Fibroblast of lung (primary cell): ENCODE data around the gene PDE11A. TPM values are rescaled to one million over a fixed set of nuclear protein-coding genes. Genes with fewer than 3 reads are reported as not detected.
A peak's percentile ranks its signal among the peaks of the same experiment; 100 is the strongest.

Experiments
- DNase-seq, 2 donors: peaks; one replicate each; pipeline versions ENCODE4 v3.0.0 to v3.0.0-alpha.2; 2010; ENCODE audit warnings: low read depth in 2 of 2
- H2AFZ ChIP-seq: 2 replicates; pipeline ENCODE4 v1.5.1; 2012; ENCODE audit warnings: low read length, control low read depth, inconsistent platforms
- H3K27ac ChIP-seq: 2 replicates; pipeline ENCODE4 v1.5.1; 2011; ENCODE audit warnings: low read length, control low read depth; ENCODE audit not compliant: insufficient read depth
- H3K27me3 ChIP-seq: 2 replicates; pipeline ENCODE4 v1.5.1; 2011; ENCODE audit warnings: mild to moderate bottlenecking, low read length; ENCODE audit not compliant: control insufficient read depth, insufficient read depth
- H3K36me3 ChIP-seq: 2 replicates; pipeline ENCODE4 v1.5.1; 2011; ENCODE audit warnings: low read length; ENCODE audit not compliant: control insufficient read depth, insufficient read depth
- H3K4me1 ChIP-seq: 2 replicates; pipeline ENCODE4 v1.5.1; 2011; ENCODE audit warnings: low read length; ENCODE audit not compliant: control insufficient read depth, insufficient read depth; ENCODE audit errors: extremely low read depth
- H3K4me2 ChIP-seq: 2 replicates; pipeline ENCODE4 v1.5.1; 2011; ENCODE audit warnings: low read length, control low read depth; ENCODE audit not compliant: insufficient read depth; ENCODE audit errors: extremely low read depth
- H3K4me3 ChIP-seq, 4 experiments: fragments of 200-600 bp in 1 of 4; sonication (generic) in 1 of 4; replicated peaks in 1 of 4; 2 replicates each; pipeline ENCODE4 v1.5.1; 2011 to 2016; ENCODE audit warnings: low read length in 4 of 4, low read depth in 3 of 4, mild to moderate bottlenecking in 3 of 4, control low read depth in 2 of 4, inconsistent platforms in 1 of 4, mixed read lengths in 1 of 4; ENCODE audit not compliant: insufficient read depth in 1 of 4; ENCODE audit errors: control extremely low read depth in 1 of 4
- H3K79me2 ChIP-seq: 2 replicates; pipeline ENCODE4 v1.5.1; 2012; ENCODE audit warnings: mild to moderate bottlenecking, low read length, inconsistent platforms; ENCODE audit not compliant: control insufficient read depth, insufficient read depth
- H3K9ac ChIP-seq: 2 replicates; pipeline ENCODE4 v1.5.1; 2011; ENCODE audit warnings: mild to moderate bottlenecking, low read length, control low read depth; ENCODE audit not compliant: insufficient read depth
- H3K9me3 ChIP-seq: 2 replicates; pipeline ENCODE4 v1.5.1; 2012; ENCODE audit warnings: low read depth, low read length; ENCODE audit not compliant: control insufficient read depth, insufficient read depth
- H4K20me1 ChIP-seq: 2 replicates; pipeline ENCODE4 v1.5.1; 2011; ENCODE audit warnings: low read length; ENCODE audit not compliant: control insufficient read depth, insufficient read depth; ENCODE audit errors: extremely low read depth
- CTCF ChIP-seq, 2 donors: IDR thresholded peaks in 1 of 2; conservative IDR thresholded peaks in 1 of 2; 1 replicate in 1 of 2; 2 replicates in 1 of 2; pipeline ENCODE4 v1.5.1; 2011 to 2012; ENCODE audit warnings: low read length in 2 of 2, control low read depth in 1 of 2, inconsistent platforms in 1 of 2, low read depth in 1 of 2, mild to moderate bottlenecking in 1 of 2
- EZH2 ChIP-seq: IDR thresholded peaks from 2 replicates; pipeline ENCODE4 v1.5.1; 2012; ENCODE audit warnings: low read length, control low read depth, mild to moderate bottlenecking; ENCODE audit errors: missing control alignments
- polyA plus RNA-seq, 2 donors: library from polyadenylated mRNA; depleted of rRNA in 1 of 2; stranded (reverse) in 1 of 2; unstranded in 1 of 2; fragments of >200 nt; gene quantifications; 2 replicates each; pipeline ENCODE4 v1.2.1, GENCODE V29; 2011 to 2012; ENCODE audit warnings: missing spikeins in 1 of 2
- total RNA-seq: library from RNA; depleted of rRNA; stranded (reverse); fragments of >200 nt; gene quantifications from 2 replicates; pipeline ENCODE4 v1.2.1, GENCODE V29; 2014

PDE11A gene
- total and polyA plus RNA-seq, 2 donors (not counting 1 experiment from before 2014, with no cell fraction given): 0.03 to 0.33 TPM

- no peak overlapping the region for H3K4me2 ChIP-seq
- H3K9ac ChIP-seq: no peak overlapping the region
These were observed 89.3 kb downstream of the PDE11A start for GRCh38 chr2:177983183-177983788.

GRCh38 chr2:177972782-177973181 lies 99.8 kb downstream of the PDE11A start:
- H4K20me1 ChIP-seq: no peaks in the 10 kb centered on the region
- no peaks in the 10 kb centered on the region for H3K9me3 ChIP-seq
- H3K27ac ChIP-seq: no peak overlapping the region
- no peak for TF ChIP-seq EZH2
- no peak for TF ChIP-seq CTCF (conservative IDR thresholded peaks at IDR 0.05 in 1 of 2, IDR thresholded peaks at IDR 0.05 in 1 of 2; ENCODE audit: low read depth in 1 of 2, low read length in 2 of 2)
- no peak overlapping the region for H3K4me3 ChIP-seq
- H3K36me3 ChIP-seq: no peaks in the 10 kb centered on the region
- no peak for DNase-seq
- H3K4me1 ChIP-seq: no peaks in the 10 kb centered on the region
- no peaks in the 10 kb centered on the region for H3K27me3 ChIP-seq
- H3K9ac ChIP-seq: no peak overlapping the region
- H2AFZ ChIP-seq: no peak overlapping the region
- H3K79me2 ChIP-seq: no peaks in the 10 kb centered on the region
- no peak overlapping the region for H3K4me2 ChIP-seq

More at GRCh38 chr2:177983183-177983788, 89.3 kb downstream of the PDE11A start:
- H4K20me1 ChIP-seq: no peaks in the 10 kb centered on the region
- no peaks in the 10 kb centered on the region for H3K27me3 ChIP-seq
- H3K79me2 ChIP-seq: no peaks in the 10 kb centered on the region
- no peak overlapping the region for H3K27ac ChIP-seq
- H3K4me3 ChIP-seq: no peak overlapping the region
- no peaks in the 10 kb centered on the region for H3K4me1 ChIP-seq
- TF ChIP-seq CTCF (conservative IDR thresholded peaks at IDR 0.05 in 1 of 2, IDR thresholded peaks at IDR 0.05 in 1 of 2; ENCODE audit: low read depth in 1 of 2, low read length in 2 of 2) (peak; percentile 82 to 86), EZH2 (no peak)
- H3K36me3 ChIP-seq: no peaks in the 10 kb centered on the region
- DNase-seq: peak; percentile 48 to 59
- H2AFZ ChIP-seq: no peak overlapping the region
- no peaks in the 10 kb centered on the region for H3K9me3 ChIP-seq

- TF ChIP-seq CTCF (conservative IDR thresholded peaks at IDR 0.05 in 1 of 2, IDR thresholded peaks at IDR 0.05 in 1 of 2; ENCODE audit: low read depth in 1 of 2, low read length in 2 of 2) (no peak), EZH2 (no peak)
- no peak overlapping the region for H3K4me3 ChIP-seq
- H4K20me1 ChIP-seq: no peaks in the 10 kb centered on the region
- no peak overlapping the region for H3K9ac ChIP-seq
- H3K27me3 ChIP-seq: no peaks in the 10 kb centered on the region
- no peaks in the 10 kb centered on the region for H3K9me3 ChIP-seq
- H2AFZ ChIP-seq: no peak overlapping the region
- no peaks in the 10 kb centered on the region for H3K79me2 ChIP-seq
- no peak overlapping the region for H3K27ac ChIP-seq
- DNase-seq: no peak
- H3K36me3 ChIP-seq: no peaks in the 10 kb centered on the region
- H3K4me2 ChIP-seq: no peak overlapping the region
- no peaks in the 10 kb centered on the region for H3K4me1 ChIP-seq
These were observed 100.5 kb downstream of the PDE11A start for GRCh38 chr2:177972123-177972522.
